Measurements from ENCODE around the gene TTN. TPM values are rescaled to one million over a fixed set of nuclear protein-coding genes. Genes with fewer than 3 reads are reported as not detected.

Gene TTN
- total RNA-seq, 6 experiments from 2014 or later = 0.42 to 9.5 (median 0.97) TPM

- Histone ChIP-seq H3K4me3 (no peak overlapping the region), H3K36me3 (peaks cover 0 to 6% (median 0%) of the 10 kb centered on the region in 4 donors), H3K9me3 (no peaks in the 10 kb centered on the region), H3K27me3 (no peaks in the 10 kb centered on the region), H3K27ac (no peak overlapping the region), H3K4me1 (no peaks in the 10 kb centered on the region)
- TF ChIP-seq CTCF (IDR thresholded peaks at IDR 0.05) = no peak
- intact Hi-C loops (cut with DNase I) = no loop called here
- DNase-seq = no peak
- ATAC-seq = no peak
These were observed 204.3 kb downstream of the TTN start for GRCh38 chr2:178602901-178603300.

GRCh38 chr2:178592655-178593054 lies 214.6 kb downstream of the TTN start:
- Histone ChIP-seq H3K27ac (no peak overlapping the region), H3K4me1 (no peaks in the 10 kb centered on the region), H3K4me3 (no peak overlapping the region), H3K9me3 (no peaks in the 10 kb centered on the region), H3K36me3 (no peaks in the 10 kb centered on the region), H3K27me3 (no peaks in the 10 kb centered on the region)
- DNase-seq (no peak), ATAC-seq (no peak)
- WGBS (ENCODE audit: insufficient coverage, low coverage, low lambda C conversion rate, missing lambda C conversion rate) = 93% methylated on average over 6 of the region's 6 CpGs
- no peak for TF ChIP-seq POLR2A (IDR thresholded peaks at IDR 0.05)
- TF ChIP-seq CTCF (IDR thresholded peaks at IDR 0.05) = no peak
- intact Hi-C loops (cut with DNase I) = no loop called here

- no peak for TF ChIP-seq CTCF (IDR thresholded peaks at IDR 0.05)
- no peak for TF ChIP-seq POLR2A (IDR thresholded peaks at IDR 0.05)
- intact Hi-C loops (cut with DNase I) = no loop called here
- no peak overlapping the region for H3K27ac ChIP-seq
- no peaks in the 10 kb centered on the region for H3K36me3 ChIP-seq
- WGBS (ENCODE audit: insufficient coverage, low coverage, low lambda C conversion rate, missing lambda C conversion rate) = 79% methylated on average over 2 of the region's 2 CpGs
- DNase-seq (no peak), ATAC-seq (no peak)
- no peak overlapping the region for H3K4me3 ChIP-seq
- H3K4me1 ChIP-seq = no peaks in the 10 kb centered on the region
- H3K9me3 ChIP-seq = no peaks in the 10 kb centered on the region
- H3K27me3 ChIP-seq = no peaks in the 10 kb centered on the region
These were observed 217.9 kb downstream of the TTN start for GRCh38 chr2:178589335-178589734.

- TF ChIP-seq CTCF (IDR thresholded peaks at IDR 0.05) = no peak
- no peak for DNase-seq
- intact Hi-C loops (cut with DNase I) = no loop called here
- Histone ChIP-seq H3K27me3 (no peaks in the 10 kb centered on the region), H3K36me3 (no peaks in the 10 kb centered on the region), H3K4me1 (no peaks in the 10 kb centered on the region), H3K4me3 (no peak overlapping the region), H3K9me3 (no peaks in the 10 kb centered on the region), H3K27ac (no peak overlapping the region)
- no peak for ATAC-seq
- WGBS (ENCODE audit: insufficient coverage, low coverage, low lambda C conversion rate, missing lambda C conversion rate) = 88% methylated on average over 10 of the region's 10 CpGs
These were observed 222.6 kb downstream of the TTN start for GRCh38 chr2:178584666-178585065.

GRCh38 chr2:178579006-178579405 lies 228.2 kb downstream of the TTN start:
- ATAC-seq = no peak
- 96% methylated on average over 3 of the region's 3 CpGs for WGBS (ENCODE audit: insufficient coverage, low coverage, low lambda C conversion rate, missing lambda C conversion rate)
- Histone ChIP-seq H3K36me3 (no peaks in the 10 kb centered on the region), H3K27me3 (no peaks in the 10 kb centered on the region), H3K4me1 (no peaks in the 10 kb centered on the region), H3K9me3 (no peaks in the 10 kb centered on the region), H3K4me3 (no peak overlapping the region), H3K27ac (no peak overlapping the region)
- no peak for DNase-seq
- TF ChIP-seq CTCF (IDR thresholded peaks at IDR 0.05) = no peak
- TF ChIP-seq POLR2A (IDR thresholded peaks at IDR 0.05) = no peak
- intact Hi-C loops (cut with DNase I) = no loop called here
